NCI-H1436 (cell line): ENCODE measurements around the gene SEMA5A.

ENCODE experiments used
- DNase-seq: peaks from one replicate; lab custom pipeline; 2025; lab: John Stamatoyannopoulos, UW

SEMA5A gene

DNA sequence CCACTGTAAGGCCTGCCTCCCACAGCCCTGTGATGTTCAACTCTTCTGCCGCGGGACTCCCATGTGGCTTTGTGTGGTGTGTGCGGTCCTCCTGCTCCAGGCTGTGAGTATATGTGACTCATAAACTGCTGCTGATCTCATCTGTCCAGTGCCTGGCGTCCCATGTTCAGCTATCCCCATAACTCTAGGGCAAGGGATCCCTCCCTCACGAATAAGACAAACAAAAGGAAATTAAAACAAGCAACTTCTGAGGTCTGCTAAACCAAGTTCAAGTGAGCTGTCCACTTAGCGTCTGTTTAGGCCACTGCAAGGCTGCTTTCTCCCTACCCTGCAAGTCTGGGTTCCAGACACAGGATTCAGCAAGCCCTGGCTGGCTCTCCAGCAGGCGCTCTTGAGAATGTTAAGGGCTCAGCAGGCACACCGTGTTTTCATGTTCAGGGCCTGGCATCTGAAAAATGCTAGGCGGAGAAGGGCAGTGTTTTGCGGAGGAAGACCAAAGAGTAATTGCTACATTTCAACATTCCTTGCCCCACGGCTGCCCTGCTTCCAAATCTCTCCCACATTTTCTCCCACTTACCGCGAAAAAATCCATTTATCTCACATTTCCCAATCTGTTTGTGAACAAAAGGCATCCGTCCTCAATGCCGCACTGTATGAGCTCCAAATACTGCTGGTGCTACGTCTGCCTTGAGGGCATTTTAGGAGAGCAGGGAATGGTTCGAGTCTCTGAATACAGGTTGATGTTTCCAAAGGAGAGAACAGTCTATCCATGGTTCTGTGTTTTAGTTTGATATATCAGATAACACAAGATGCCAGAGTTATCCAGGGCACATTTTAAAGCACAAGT lies 280.2 kb downstream of the SEMA5A start:
- no peak for DNase-seq

DNA sequence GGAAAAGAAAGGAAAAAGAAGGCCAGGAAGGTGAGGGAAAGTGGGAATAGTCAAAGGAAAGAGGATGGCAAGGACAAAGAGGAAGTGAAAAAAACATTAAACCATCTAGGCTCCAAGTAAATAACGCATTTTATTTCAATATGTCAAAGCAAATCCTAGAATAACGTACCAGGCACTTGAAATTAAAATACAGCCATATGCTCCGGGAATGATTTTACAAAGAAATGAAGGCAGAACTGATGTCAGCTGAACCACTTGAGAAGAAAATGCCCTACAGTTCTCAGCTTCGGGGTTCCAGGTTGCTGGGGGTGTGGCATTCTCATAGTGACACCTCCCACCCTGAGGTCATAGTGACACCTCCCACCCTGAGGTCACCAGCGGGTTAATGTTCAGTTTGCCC lies 281.6 kb downstream of the SEMA5A start:
- no peak for DNase-seq

DNA sequence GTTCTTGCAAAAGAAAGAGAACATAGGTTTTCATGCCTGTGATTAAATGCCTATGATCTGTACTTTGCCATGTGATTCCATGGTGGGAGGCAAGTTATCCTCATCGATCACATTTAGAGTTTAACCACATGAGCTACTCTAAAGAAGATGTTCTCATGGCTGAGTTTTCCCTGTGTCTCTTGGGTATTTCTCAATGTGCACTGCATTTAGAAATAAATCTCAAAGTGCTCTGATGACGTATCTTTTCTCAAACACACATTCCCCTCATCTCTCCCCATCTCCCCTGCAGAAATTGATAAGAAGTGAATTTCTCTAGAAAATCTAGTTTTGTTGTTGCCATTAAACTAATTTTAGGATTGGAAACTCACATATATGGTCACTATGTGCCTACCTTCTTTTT lies 282.2 kb downstream of the SEMA5A start:
- no peak for DNase-seq

DNA sequence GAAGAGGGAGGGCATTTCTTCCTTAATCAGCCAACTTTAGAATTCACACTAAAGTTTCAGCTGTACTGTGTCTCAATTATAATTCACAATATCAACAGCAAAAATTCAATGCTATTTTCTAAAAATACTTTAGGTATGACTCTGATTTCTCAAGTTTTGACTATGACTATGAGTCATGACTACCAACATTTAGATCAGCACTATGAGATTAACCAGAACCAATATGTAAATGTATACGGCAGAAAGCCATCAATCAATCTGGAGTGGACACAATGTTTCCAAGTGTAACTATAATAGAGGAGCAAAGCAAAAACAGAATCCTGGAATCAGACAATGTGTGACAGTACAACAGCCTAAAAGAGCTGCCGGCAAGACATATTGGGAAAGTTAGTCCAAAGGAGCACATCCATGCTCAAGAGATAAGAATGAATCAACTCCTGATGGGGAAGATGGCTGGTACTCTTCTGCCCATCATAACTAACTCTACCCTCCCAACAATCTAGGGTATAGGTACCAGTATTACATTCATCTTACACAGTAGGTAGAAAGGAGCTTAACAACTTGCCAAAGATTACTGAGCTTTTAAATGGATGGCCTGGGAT lies 294.4 kb downstream of the SEMA5A start:
- no peak for DNase-seq

DNA sequence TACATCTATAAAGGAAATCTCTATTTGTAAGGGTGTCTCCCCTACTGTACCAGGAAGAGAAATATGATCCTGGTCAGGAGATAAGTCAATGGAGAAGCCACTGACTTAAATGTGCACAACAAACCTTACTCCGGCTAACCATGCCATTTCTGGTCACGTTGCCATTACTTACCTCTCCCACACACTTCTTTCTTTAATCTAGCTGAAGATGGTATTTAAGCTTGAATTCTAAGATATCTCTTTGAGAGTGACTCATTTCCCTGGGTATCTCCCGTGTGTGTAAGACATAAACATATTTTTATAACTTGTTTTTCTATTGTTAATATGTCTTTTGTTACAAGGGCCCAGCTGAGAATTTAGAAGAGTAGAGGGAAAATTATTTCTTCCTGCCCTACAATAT lies 296.6 kb downstream of the SEMA5A start:
- no peak for DNase-seq

DNA sequence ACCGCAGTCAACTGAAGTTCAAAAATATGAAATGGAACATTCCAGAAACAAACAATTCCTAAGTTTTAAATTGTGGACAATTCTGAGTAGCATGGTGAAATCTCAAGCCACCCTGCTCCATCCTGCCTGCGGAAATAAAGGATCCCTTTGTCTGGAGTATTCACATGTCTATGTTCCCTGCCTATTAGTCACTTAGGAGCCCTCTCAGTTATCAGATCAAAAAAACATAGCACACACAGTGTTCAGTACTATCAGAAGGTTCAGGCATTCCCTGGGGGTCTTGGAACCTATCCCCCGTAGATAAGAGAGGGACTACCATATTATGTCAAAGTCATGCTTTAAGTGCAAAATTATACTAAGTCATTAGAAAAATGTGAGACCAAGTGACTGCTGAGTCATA lies 300.8 kb downstream of the SEMA5A start:
- DNase-seq, result no peak

DNA sequence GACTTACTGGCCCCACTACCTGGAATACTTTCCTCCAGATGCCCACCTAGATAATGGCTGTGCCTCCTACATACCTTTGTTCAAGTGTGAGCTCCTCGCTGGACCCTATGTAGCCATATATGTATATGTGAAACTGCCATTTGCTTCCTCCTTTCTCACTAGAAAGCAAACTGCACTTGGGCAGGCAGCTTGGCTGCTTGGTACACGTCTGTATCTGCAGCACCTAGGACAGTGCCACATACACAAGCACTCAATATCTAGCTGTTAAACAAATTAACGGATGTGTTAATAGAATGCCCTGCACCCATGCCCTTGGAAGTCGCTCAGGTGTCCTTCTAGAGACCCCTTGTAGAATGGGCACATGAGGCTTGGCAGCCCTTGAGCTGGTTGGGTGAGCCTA lies 301.5 kb downstream of the SEMA5A start:
- no peak for DNase-seq

DNA sequence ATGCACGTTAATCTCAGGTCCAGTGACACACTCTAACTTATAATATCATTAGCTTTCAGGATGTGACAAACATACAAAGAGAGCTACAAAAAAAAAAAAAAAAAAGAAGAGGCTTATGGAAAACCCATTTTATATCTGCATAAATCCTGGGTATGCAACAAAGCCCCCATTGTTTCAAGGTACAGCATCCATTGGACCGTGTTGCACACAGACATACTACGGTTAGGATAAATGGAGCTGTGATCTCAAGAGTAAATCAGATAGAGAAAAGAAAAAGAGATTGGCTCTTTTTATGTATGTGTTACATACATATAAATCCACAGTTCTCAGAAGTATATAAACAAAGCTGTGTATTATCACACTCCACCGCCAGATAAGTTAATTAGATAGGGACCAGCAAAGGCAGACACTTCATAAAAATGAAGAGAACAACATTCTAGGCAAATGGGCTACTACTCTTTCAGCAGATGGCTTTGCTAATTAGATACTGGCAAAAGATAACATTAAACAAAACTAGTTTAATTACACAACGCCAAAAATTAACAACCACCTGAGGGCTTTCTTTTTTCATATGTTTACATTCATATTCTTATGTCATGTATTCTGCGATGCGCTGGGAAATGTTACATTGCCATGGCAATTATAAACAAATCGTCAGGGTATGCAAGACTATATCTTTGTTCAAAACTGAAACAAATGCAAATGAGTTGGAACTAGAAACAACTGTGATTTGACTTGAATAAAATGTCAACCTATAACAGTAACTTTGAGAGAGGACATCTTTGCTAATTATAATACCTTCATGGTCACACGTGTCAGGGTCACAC lies 304.2 kb downstream of the SEMA5A start:
- no peak for DNase-seq

DNA sequence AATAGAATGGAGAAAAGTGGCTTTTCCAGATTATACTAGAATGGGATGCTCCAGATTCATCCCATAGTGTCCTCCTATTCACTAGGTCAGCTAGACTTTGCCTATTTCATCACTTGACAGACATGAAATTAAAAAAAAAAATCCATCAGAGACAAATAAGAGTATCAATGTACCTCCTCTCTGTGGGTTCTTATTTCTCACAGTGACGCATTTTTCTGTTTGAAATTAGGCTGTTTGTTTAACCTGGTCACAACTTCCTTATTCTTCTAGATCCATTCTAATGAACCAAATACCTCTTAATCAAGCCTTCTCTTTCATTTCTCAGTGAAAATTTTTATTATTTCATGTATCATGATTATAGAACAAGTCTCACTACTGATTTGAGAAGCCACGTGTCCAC lies 305.4 kb downstream of the SEMA5A start:
- no peak for DNase-seq

DNA sequence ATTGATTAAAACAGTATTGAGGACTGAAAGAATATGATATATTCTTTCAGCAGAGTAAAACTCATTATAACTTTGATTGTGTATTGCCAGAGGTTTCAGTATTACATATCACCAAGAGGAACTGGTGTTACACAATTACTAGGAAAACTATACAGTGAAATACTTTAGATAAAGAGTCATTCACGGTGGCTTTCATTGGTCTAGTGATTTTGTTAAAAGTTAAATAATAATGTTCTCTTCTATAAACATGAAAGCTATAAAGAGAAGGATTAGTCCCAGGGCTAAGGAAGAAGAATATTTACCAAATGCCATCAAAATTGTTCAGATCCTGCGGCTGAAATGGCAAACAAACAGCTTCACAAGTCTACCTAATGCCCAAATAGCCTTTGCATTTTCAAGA lies 306.2 kb downstream of the SEMA5A start:
- no peak for DNase-seq

DNA sequence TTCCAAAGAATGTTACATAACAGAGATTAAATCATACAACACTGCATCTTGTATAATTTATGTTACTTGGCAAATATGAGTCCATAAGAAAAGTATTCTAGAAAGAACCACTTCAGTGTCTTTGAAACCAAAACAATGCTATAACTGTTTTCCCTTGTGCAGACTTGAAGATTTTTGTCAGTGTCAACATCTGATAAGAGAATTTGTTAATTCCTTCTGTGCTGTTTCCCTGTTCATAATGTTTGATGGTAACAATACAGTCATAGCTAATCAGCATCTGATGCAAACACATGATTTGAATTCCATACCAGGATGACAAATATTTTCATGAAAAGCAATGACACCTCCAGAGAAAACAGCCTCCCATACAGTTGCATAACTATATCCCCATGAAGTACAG lies 306.8 kb downstream of the SEMA5A start:
- no peak for DNase-seq

DNA sequence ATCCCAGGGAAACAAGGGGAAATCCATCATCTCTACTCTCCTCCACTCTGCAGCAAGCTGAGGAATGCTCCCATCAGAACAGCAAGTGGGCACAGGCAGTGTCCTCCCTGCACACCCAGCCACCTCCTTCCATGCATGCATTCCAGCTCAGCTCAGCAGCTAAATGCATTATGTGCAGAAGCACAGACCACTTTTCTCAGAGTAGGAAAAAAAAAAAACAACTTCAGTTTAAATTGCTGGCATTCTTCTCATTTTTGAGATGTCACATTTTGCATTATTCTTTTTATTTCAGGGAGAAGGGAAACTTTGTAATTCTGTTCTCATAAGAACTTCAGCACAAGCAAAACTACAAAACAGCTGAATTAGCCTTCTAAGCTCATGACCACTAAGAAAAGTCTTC lies 312.2 kb downstream of the SEMA5A start:
- no peak for DNase-seq

DNA sequence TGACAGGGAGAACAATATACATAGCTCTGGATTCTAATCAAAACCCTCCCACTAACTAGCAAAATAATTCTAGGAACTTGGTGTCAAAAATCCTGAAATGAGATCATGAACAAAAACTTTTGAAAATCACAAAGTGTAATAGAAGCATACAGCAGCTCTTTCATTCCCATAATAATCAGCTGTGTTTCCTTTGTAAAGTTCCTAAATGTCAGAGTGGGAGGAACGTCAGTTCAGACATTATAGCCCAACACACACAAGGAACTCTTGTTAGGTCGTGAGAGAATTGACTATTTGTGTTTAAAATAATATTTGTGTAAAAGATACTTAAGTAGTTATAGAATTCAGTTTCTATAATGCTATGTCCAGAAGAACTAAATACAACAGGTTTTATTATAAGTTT lies 312.8 kb downstream of the SEMA5A start:
- DNase-seq, result no peak

DNA sequence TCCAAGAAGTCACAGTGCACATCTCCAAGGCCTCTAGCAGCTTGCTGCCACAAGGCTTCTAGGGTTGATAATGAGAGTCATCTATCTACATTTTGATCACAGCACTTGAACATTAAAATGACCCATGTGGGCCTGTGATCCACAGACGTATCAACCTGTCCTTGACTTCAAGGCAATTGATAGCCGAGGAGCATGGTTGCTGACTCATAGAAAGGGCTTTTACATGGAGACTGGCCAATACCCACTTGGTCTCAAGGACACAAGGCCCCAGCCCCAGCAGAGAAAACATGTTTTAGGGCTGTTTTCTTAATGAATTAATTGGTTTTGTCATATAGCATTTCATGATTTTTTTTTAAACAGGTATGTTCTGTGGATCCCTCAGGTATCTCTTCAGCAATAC lies 314.0 kb downstream of the SEMA5A start:
- no peak for DNase-seq

DNA sequence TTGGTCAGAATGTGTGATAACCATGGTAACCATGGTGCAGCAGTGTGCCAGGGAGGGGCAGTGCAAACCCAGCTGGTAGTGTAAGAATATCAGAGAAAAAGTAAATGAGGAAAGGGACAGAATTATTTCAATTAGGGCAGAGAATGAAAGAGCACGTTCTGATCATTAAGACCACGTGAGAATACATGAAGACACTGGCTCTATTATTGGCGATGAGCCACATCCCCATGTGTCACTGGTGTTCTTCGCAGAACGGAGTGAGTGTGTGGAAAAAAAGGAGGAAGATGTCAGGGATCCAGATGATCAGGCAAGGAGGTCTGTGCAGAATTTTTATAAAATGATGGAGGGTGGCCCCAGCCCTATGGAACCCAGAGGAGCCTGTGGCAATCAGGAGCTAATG lies 315.5 kb downstream of the SEMA5A start:
- no peak for DNase-seq

DNA sequence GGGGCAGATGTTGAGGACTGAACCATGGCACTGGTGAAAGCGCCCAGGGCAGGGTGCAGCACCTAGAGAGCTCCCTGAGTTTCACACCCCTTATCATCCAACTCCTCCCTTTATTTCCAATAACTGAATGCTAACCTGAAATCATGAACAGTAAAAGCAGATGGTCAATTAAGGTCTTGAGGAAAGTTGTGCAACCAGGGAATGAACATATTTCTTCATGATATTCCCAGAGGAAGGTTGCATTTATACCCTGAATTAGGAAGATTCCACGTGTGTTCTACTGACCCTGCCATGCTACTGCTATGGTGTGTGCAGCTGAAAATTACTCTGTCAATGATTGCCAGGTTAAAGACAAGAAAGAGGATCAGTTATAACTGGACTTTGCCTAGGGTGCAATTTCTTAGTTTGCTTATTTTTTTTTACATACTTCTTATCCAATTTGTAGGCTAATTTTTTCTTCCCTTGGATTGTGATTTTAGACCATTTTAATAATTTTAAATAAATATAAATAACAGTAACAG lies 319.8 kb downstream of the SEMA5A start:
- no peak for DNase-seq

DNA sequence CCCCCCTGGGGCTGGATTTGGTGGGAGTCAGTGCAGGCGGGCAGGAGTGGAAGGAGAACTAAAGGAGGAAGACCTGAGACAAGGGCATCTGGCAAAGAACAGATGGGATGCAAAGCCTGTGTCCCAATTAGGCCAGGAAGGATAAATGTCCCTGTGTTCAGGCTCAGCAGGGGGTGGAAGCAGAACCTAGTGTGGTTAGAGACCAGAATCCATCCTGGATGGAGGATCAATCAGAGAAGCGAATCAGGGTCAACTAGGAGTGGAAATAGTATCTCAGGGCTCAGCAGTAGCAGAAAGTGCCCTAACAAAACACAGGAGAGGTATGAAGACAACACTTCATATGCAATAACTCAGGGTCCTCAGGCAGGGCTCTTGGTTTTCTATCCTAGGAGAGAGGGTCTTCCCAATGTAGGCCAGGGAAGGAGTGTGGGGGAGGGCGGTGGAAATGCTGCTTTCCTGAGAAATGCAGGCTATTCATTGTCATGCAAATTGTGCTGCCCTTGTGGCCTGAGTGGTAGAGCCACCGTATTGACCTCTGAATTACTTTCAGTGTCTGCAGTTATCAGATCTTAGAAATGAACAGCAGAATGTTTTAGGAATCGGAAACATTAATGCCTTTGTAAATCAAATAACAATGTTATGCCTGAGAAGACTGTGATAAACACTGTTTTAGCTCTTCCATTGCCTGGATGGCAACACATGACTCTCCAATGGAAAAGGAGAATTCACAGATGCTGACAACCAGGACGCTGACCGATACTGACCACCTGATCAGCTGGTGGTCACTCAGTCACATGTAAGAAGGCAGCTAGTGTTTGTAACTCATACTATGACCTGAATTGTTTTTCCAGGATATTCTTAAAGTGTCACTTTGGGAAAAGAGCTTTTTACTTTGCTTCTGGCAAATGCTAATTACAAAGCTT lies 323.6 kb downstream of the SEMA5A start:
- no peak for DNase-seq

DNA sequence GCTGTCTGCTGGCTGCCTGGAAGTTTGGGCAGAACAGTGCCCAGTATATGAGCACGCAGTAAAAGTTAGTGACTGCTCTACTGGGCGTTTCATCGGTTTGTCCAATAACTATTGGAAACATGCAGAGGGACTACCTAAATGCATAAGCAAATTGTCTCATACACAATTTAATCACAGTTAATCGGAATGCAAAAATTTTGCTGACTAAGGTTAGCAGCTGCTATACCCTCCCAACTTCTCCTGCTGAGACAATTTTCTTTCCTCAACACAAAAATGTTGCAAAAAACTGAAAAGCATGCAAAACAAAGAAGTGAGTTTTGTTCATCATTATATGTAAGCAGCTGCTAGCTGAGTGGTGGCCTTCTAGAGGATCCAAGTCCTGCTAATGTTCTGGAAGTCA lies 327.5 kb downstream of the SEMA5A start:
- DNase-seq, result no peak

DNA sequence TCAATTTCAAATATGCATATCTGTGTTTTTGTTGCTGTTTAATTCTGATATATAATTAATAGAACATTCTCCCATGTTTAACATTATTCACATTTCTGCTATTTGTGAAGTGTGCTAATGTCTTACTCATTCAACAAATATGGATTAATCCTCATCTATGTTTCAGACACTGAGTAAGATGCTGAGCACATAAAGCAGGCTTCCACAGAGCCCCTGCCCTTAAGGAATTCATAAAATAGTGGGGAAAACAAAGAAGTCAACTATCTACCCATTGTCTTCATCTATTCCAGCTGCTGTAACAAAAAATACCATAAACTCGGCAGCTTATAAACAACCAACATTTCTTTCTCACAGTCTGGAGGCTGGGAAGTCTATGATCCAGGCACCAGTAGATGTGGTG lies 333.3 kb downstream of the SEMA5A start:
- DNase-seq, result no peak

DNA sequence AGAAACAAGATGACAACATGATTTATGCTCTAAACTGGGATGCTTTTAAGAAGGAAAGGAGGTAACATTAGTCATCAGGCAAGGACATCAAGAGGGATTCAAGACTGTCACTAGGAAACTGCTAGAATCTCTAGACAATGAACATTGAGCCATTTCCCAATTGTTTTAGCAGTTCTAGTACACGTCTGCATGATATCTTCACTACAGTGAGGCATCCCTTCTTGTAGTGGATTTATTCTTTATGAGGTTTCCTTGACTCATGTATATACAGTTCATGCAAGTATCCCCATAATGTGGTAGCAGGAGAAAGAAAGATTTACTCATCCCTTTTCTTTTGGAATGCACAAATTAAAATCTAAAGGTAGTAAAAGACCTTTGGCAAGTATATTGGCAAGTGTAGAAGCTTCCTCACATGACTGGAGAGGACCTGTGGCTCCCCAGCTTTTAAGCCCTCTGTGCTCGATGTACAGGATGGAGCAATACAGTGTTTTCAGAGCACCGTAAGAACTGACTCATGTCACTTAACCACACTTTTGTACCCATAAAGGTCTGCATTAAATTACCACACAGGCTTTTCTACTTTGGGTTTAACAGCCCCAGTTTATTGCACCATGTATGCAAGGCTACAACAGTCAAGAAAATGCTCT lies 335.9 kb downstream of the SEMA5A start:
- DNase-seq, result no peak

DNA sequence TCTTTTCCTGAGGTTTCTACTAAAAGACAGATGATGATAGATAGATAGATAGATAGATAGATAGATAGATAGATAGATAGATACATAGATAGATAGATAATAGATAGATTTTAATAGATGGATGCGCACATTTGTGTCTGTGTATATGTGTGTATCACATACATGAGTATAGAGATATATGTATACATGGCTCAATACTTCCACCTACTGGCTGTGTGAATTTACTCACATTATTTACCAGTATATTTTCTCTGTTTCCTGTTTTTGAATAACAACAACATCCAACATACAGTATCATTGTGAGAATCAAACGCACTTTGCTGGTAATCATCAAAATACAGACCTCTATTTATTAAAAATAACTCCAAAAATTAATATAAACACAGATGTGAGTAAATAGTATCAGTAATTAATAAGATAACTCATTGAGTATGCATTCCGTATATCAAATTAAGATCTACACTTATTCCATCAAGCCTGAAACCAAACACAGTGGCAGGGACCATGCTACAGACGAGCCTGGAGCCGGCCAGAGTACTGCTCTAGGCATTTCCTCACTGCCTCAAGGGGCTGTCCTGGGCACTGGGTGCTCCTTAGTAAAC lies 338.0 kb downstream of the SEMA5A start:
- DNase-seq, result peak; percentile 34
